Measurements from ENCODE around the gene ATXN3. TPM values are rescaled to one million over a fixed set of nuclear protein-coding genes. Genes with fewer than 3 reads are reported as not detected.

Gene ATXN3
- total and polyA plus RNA-seq, 2 of the 13 experiments (the other 11 are each of a cell fraction or from before 2014, with no cell fraction given), result 14.9 to 17.3 TPM

DNA sequence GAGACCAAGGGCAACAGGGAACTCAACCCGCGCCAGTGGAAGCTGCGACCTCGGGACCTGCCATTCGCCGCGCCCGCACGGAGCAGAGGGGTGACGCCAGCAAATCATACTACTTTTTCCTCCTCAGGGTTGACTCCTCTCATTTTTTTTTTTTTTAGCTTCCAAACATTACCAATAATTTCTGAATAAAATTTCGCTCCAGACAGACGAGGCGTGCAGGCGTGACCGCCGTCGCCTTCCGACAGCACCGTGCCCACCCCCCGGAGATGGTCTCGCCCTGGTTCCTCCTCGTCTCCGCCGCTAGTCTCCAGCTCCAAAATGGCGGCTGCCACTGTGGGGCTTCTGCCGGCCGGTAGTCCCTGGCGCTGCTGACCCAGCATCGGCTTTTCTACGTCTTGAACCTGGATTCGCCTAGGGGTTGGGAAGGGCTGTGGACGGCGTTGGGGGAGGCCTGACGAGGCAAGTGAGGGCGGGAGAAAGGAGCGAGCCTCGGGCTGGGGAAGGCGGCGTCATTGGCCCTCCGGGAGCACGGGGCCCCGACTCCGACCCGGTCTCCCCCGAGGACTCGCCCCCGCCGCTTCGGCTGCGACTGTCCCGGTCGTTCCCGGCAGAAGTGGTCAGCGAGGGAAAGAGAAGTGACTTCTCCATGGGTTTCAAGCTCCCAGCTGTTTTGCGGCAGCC lies 15.4 kb upstream of the ATXN3 start, which contains the start of the genes CPSF2 and NDUFB1 (continued):
- peak; percentile 19; the same call in 1 of the 2 replicates for TF ChIP-seq PRDM15 (CRISPR knock-in tag; IDR thresholded peaks at IDR 0.05)
- TF ChIP-seq ZNF546 (CRISPR knock-in tag; conservative IDR thresholded peaks at IDR 0.05), result peak; percentile 70
- TF ChIP-seq ZNF547 (CRISPR knock-in tag; IDR thresholded peaks at IDR 0.05), result peak; percentile 88
- peak; percentile 46 for TF ChIP-seq TARDBP (CRISPR knock-in tag; IDR thresholded peaks at IDR 0.05)
- peak; percentile 86; the same call in 1 of the 2 replicates for TF ChIP-seq ZFX (CRISPR knock-in tag; IDR thresholded peaks at IDR 0.05; ENCODE audit: low read depth)
- peak; percentile 13; the same call in 1 of the 2 replicates for TF ChIP-seq ZNF782 (CRISPR knock-in tag; IDR thresholded peaks at IDR 0.05; ENCODE audit: borderline replicate concordance)
- TF ChIP-seq ZNF468 (CRISPR knock-in tag; IDR thresholded peaks at IDR 0.05), result no peak
- TF ChIP-seq MAFK (conservative IDR thresholded peaks at IDR 0.05 in 1 of 2, IDR thresholded peaks at IDR 0.05 in 1 of 2; ENCODE audit: low read length in 2 of 2), result 0 out of 4 replicates have a peak, but pooled peaks of 1 of the 2 experiments have one; percentile 26
- TF ChIP-seq FOXO4 (CRISPR knock-in tag; conservative IDR thresholded peaks at IDR 0.05), result peak; percentile 98; the same call in 1 of the 2 replicates
- peak; percentile 54; the same call in 1 of the 2 replicates for TF ChIP-seq ZBTB20 (CRISPR knock-in tag; IDR thresholded peaks at IDR 0.05; ENCODE audit: borderline replicate concordance, low read depth)
- no peak for TF ChIP-seq ZKSCAN1 (IDR thresholded peaks at IDR 0.05; ENCODE audit: low read length)
- peak; percentile 70; the same call in 1 of the 2 replicates for TF ChIP-seq ZNF343 (CRISPR knock-in tag; IDR thresholded peaks at IDR 0.05)
- TF ChIP-seq ZNF879 (CRISPR knock-in tag; IDR thresholded peaks at IDR 0.05), result peak; percentile 39; the same call in 1 of the 2 replicates
- TF ChIP-seq POLR2A (IDR thresholded peaks at IDR 0.05; ENCODE audit: insufficient read depth in 1 of 2, low read depth in 2 of 2, low read length in 2 of 2), result peak; percentile 86 to 94
- peak; percentile 56; the same call in 1 of the 2 replicates for TF ChIP-seq MTF2 (CRISPR knock-in tag; IDR thresholded peaks at IDR 0.05; ENCODE audit: borderline replicate concordance)
- TF ChIP-seq ISL2 (CRISPR knock-in tag; IDR thresholded peaks at IDR 0.05), result peak; percentile 32; the same call in 1 of the 2 replicates
- peak; percentile 100 for TF ChIP-seq FOXK2 (IDR thresholded peaks at IDR 0.05)
- TF ChIP-seq ZBTB38 (CRISPR knock-in tag; IDR thresholded peaks at IDR 0.05), result no peak
- TF ChIP-seq ZBTB44 (CRISPR knock-in tag; IDR thresholded peaks at IDR 0.05), result no peak
- TF ChIP-seq ZNF792 (CRISPR knock-in tag; IDR thresholded peaks at IDR 0.05), result peak; percentile 23; the same call in 1 of the 2 replicates
- 0 out of 2 replicates have a peak, but pooled peaks have one; percentile 53 for TF ChIP-seq HNRNPL (IDR thresholded peaks at IDR 0.05; ENCODE audit: low read depth, low read length)
- TF ChIP-seq NFYC (CRISPR knock-in tag; IDR thresholded peaks at IDR 0.05), result no peak
- peak; percentile 65 for TF ChIP-seq CREB1 (IDR thresholded peaks at IDR 0.05)
- TF ChIP-seq CREB1 (CRISPR knock-in tag; IDR thresholded peaks at IDR 0.05), result no peak
- TF ChIP-seq KDM3A (CRISPR knock-in tag; IDR thresholded peaks at IDR 0.05; ENCODE audit: low read depth), result no peak

Data from HepG2 (cell line).